Hindlimb muscle (tissue), 1 donor: ENCODE data around the gene SUCLG1. TPM values are rescaled to one million over a fixed set of nuclear protein-coding genes. Genes with fewer than 3 reads are reported as not detected.

Source experiments
- DNase-seq: peaks from one replicate; pipeline ENCODE4 v3.0.0-alpha.2; 2013
- polyA plus RNA-seq: library from polyadenylated mRNA; unstranded; fragments of 120-200 nt; gene quantifications from one replicate; pipeline ENCODE4 v1.2.1, GENCODE V29; 2013; ENCODE audit not compliant: insufficient read length

SUCLG1 gene
- polyA plus RNA-seq, 1 donor, result 71.6 TPM

DNA sequence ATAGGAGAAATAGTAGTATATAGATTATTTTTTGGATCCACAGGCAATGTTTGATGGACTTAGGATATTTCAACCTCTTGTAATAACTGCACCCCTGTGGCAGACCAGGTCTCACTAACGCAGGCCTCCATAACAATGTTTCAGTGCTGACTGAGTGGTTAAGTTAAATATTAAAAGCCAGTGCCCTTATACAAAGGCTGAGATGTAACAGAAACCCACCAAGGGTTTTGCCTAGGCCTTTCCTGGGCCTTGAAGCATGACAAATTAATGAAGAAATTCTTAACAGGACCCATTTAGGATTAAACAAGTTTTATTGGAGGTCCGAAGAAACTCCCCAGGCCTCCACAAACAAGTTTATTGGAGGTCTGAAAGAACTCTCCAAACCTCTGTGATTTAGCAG lies 1.6 kb upstream of the SUCLG1 start:
- DNase-seq, result no peak

DNA sequence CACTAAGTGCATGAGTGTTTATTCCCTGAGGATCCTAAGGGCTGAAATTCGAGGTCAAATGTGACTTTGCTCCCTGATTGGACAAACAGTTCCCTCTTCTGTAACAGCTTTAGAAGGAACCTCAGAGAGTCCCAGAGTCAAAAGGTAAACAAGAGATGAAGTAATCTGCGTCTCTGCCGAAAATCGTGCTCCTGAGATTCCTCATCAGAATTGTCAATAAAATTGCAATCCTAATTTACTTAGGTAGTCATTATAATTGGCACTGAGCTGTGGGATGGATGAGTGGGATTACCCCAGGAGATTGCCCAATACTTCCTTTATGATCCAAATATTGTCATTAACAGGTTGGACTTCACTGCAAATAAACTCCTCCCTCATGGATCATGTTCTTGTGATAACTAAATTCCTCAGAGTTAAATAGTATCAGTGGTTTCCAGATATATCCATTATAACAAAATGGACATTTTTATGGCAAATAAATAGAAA lies 907 bp upstream of the SUCLG1 start:
- DNase-seq, result no peak

DNA sequence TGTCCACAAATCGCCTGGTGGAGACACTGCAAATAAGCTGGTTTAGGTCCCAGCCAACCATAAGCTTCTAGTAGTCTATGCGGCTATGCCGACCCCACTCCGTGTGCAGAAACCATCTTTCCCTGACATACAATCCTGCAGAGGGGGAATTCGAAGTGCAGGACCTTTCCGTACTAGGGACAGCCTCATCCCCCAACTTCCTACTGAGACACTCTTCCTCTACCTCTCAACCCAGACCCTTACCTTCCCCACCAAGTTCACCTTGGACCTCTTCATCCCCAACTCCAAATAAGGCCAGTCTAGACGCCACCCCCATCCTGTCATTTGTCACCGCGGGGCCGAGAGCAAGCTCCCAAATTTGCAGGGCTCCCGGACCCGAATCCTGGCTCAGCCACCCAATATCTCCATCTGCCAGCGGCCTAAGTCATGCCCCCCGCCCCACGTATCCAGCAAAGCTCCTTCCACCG lies 496 bp downstream of the SUCLG1 start:
- no peak for DNase-seq

DNA sequence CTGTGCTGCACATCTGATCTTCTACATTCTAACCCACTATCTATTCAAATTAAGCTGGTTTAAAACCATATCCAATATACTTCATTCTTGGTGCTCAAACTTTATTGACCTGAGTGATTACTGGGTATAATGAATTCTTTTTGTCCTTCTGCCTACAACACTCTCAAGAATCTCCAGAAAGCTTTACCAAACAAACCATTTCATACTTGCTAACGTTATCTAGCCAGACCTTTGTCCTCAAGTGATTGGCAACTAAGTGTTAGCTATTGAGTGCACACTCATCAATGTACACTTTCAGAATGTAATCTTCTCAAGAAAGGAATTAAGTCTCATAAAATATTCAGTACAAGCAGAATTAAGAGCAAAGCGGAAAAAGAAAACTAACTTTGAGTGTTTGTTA lies 1.4 kb downstream of the SUCLG1 start:
- DNase-seq, result no peak

DNA sequence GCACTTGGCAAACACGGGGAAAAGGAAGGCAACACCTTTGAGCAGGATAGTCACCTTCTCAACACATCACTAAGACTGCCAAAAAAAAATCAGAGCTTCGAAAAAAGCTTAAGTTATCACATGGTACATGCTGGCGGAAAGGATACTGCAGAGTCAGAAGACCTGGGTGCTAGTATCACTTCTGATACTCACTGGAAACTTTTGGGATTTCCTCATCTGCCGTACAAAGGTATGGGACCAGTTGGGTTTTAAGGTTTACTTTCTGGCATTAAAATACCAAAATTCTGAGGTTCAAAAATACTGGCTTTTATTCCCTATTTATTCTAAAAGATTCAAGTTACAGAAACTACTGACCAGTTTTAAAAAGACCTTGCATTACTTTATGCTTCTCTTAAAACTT lies 2.9 kb downstream of the SUCLG1 start:
- DNase-seq, result no peak

DNA sequence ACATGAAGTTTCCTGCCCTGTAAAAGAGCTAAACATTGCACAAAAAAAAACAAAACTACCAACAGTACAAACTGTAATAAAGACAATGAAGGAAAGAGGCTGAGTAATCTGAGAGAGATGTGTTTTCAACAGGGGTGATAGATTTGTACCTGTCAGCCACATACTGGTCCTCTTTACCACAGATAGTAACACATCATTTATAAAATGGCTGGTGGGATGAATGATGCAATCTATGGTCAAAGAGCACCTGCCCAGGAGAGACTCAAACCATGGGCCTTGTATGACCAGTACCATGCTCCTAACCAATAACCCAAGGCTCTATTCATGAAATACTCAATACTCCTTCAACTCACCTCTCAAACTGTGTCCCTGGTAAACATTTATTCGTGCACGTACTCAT lies 4.5 kb downstream of the SUCLG1 start:
- no peak for DNase-seq

DNA sequence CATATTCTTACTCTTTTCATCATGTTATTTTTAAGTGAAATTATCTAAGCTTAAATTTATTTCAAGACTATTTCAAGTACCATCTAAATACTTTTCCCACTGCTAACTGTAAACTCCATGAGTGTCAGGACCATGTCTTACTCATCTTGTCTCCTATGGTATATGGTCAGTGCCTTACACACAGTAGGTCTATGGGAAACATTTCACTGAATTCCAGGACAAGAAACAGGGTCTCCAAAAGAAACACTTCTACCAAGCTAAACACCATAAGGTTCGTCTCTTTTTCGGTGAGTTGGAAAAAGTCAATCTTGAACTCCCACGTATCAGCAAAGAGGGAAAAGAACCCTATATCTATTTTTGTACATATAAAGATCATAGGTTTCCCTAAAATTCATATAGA lies 6.5 kb downstream of the SUCLG1 start:
- no peak for DNase-seq

DNA sequence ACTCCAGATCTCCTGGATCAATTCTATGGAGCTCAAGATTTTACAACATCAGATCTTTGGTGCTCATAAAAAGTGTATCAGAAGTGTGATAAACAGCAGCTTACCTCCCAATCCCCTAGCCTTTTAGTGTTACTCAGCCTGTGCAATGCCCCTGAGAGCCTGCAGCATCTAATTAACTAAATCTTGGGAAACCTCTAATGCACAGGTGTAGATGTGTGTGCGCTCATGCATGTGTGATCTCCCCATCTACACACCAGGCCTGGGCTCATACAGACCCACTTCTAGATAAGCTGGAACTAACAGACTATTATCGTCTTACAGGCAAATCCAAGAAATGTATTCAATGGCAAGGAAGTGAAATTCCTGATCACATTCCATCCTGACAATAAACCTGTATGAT lies 7.5 kb downstream of the SUCLG1 start:
- no peak for DNase-seq

DNA sequence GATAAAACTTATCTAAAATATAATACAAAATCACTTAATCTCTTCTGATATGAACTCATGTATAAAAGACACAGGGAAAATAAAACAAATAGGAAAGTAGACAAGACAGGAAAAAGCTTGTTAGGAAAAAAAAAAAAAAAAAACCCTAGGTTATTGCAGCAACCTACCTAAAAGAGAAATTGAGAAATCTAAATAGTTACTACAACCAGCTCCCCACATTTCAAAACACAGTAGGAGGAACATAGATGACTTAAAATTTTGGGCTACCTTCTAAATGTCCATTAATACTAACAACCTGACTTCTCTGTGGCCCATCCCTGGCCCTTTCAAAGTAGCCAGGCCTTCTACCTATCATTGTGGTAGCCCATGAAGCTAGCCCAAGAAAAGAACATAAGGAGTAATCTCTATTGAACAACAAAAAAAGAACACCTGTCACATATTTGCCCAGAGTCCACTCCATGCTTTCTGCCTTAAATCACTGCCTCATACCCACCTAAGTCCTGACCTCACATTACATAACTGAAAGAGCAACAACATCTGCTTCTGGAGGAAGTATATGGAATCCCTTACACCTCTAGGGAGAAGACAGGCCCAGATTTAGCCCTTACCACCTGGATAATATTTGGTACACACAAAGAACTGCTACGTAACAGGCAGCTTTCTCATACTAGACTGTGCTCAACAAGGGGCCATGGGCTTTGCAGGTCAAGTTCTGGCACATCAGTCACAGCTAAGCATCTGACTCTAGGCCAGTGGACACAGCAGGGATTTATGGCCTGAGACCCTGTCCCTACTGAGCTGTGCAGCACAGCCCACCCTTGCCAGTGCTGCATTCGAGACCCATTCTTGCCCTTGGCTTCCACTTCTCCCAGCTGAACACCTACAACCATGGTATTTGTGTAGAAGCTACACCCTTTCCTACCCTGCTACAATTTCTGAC lies 8.5 kb downstream of the SUCLG1 start:
- DNase-seq, result no peak

DNA sequence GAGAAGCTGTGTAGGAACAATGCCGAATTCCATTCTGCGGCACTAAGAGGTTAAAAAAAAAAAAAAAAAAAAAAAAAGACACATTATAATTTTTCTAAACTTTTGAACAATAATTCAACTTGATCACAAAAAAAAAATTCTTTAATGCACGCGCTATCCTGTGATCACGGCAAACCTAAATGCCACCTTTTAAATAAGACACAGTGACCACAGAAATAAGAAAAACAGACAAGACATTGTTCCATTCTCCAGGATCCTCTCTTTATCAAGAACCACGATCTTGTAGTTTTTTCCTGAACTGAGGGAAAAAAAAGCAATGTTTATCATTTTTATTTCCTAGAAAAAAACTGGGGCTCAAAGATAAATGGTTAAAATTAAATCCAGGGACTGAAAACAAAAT lies 9.4 kb downstream of the SUCLG1 start:
- no peak for DNase-seq

DNA sequence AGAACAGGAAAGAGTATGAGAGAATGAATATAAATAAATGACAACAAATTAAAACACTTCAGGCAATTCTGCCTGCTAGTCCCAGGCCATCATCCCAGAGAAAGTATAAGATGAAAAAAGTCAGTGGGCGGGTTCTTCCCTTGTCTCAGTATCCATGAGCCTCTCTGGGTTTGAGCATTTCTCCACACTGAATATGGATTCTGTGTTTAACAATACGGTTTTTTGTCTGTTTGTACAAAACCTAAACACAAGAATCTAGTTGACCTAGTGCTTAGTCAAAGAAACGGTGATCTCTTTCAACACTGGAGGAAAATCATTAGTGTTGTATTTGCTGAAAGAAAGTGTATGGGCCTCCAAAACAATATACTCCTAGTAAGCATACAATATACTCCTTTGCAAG lies 10.0 kb downstream of the SUCLG1 start:
- no peak for DNase-seq

DNA sequence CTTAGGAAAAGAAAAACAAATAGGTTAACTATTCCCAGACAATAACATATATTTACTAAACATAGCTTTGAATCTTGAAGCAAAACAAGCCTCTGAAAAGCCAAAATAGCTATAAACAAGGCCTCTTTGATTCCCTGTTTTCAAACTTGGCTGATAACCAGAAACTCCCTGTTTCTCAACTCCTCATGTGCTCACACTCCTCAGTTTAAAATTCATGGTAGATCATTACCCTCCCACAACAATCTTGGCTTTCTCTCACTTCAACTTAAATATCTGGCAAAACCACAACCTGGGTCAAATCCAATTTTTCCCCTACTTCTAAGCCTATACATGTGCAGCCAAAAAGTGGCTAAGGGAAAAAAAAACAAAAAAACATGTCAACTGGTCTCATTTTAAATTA lies 15.6 kb downstream of the SUCLG1 start:
- DNase-seq, result no peak

DNA sequence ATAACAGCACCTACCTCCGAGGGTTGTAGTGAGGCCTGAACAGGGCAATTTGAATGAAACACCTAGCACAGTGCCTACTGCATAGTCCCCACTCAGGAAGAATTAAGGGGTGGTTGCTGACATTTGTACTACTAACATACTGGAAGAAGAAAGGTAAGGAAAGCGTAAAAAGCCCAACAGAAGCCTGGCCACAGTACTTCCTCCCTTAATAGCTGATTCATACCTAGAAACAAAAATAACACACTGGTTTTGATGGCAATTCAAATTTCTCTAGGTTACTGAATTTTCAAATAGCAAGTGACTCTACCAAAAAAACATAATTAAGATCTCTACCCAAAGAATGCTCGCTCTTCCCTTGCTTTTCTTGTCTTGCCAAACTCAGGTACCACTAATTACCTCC lies 16.2 kb downstream of the SUCLG1 start:
- no peak for DNase-seq

DNA sequence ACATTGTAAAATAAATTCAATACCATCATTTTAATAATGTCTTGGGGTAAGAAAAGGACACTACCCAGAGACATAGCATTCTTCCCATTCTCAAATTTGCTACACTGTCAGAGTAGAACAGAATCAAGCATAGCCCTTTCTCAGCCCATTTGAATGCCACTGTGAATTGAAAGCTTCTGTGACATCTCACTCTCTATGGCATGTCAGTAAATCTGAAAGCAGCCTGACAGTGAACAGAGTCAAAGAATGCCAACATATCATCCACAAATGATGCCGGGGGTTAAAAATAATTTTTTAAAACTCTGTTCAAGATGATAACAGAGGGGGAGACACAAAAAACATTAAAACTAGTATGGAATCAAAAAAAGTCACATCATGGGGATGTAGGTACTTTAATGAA lies 17.6 kb downstream of the SUCLG1 start:
- no peak for DNase-seq

DNA sequence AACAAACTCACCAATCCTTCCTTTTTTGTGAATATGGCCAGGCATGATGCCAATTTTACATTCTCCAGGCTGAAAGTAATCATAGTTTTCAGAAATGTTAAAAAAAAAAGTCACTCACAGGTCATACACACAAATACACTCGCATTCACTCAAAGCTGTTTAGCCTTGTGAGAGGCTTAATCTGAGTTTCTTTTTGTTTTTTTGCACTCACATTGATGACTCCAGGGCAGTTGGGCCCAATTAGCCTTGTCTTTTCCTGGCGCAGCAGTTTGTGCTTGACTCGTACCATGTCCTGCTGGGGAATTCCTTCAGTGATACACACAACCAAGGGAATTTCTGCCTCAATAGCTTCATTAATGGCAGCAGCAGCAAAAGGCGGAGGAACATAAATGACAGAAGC lies 18.0 kb downstream of the SUCLG1 start:
- DNase-seq, result no peak

DNA sequence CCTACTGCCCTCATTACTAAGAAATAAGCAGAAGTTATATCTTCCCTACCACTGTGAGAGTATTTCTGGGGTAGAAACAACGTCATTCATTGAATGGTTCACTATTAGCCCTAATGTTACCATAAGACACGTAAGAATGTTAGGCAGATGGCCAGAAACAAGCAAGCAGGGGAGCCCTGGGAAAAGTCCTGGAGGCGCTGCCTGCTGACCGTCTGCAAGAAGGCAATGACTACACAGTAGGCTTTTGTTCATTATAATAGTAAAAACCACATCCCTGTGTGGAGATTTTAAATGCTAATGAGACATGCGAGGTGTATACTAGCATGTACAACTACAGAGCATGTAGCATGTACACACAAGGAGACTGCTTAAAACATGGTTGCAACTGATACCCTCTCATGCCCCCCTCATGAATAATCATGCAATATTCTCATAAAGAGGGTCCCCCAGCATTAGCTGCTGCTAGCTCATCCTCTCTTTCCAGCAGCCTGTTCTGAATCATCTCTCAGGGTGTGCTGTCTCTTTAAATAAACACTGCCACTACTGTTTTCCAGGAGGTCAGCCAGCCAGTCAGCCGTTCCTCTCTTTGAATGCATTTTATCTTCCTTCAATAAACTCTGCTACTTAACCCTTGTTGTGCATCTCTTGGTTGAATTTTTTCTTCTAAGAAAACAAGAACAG lies 23.6 kb downstream of the SUCLG1 start:
- DNase-seq, result no peak

DNA sequence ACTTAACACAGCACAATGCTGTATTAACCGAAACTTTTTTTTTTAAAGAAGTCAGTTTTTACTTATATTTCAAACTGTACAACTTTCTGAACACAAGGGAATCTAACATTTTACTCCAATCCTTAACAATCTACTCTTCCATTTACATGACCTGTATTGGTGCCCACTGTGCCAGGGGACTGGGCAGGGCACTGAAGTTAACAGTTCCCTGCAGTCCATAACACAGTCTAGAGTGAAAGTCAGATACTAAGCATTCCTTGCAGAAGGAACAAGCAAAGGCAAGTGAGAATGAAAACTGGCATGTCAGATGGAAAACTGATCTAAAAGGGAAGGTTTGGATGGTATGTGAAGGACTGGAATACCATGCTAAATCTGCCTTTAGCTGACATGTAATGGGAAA lies 29.8 kb downstream of the SUCLG1 start:
- DNase-seq, result no peak

DNA sequence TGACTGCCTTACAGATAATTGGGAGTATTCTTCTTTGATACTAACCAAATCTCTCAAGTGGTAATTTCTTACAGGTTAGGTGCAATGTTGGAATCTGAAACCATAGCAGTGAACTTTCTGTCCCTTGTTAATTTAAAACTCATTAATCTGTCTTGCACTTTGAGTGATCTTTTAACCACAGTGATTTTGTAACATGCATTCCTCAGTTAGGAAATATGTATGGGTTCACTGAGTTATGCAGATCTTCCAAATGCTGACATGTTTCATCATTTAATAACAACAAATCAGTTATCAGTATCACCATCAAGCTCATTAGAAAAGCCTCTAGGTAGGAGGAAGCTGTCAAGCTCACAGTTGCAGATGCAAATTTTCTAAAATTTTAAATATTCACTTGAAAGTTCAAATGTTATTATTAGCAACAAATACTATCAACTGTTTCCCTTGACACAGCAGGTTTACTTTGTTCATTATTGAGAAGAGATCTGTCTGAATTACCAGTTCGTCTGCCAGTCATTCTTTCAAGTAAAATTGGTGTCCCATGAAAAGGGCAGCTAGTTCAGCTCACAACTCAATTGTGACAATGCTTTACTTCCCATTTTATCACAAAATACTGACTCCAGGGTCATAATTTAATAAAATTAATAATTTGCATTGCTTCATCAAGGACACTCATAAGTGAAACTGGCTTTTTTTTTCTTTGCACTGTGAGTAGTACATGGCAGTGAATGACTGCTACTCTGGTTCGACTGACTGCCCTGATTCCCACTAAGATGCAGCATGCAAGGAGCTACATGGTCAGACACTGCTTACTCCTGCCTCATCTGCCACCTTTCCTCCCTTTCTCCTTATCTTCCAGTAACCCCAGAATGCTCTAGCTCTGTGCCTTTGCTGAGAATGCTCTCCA lies 31.6 kb downstream of the SUCLG1 start:
- DNase-seq, result no peak

DNA sequence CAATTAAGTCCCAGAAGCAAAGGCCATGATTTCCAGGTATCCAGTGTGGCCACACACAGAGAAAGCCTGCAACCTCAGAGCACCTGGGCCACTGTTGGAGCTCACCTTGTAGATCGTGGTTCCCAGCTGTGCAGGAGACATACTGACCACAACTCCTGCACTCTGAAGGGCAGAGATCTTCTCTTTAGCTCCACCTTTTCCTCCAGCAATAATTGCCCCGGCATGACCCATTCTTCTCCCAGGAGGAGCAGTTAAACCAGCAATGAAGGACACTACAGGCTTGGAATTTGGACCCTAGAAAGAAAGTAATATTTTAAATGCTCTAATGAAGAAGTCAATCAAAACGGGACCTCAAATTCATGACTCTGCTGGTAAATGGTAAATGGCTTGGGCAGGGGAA lies 33.8 kb downstream of the SUCLG1 start:
- DNase-seq, result no peak

DNA sequence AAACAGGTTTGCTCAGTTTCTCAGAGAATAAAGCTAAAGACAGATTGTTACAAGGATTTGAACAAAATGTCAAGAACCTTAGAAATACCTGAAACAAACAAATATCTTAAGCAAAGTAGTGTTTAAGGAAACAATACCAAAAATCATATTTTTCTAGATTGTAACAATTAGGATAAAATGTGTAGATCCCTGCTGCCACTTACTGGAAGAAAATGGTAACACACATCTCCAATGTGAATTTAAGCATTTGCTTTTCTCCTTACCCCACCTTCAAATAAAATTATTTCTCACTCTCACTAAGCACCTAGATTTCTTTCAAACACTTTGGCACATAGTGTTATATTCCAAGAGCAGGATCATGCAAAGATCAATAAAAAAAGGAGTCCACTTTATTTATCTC lies 34.9 kb downstream of the SUCLG1 start:
- no peak for DNase-seq

DNA sequence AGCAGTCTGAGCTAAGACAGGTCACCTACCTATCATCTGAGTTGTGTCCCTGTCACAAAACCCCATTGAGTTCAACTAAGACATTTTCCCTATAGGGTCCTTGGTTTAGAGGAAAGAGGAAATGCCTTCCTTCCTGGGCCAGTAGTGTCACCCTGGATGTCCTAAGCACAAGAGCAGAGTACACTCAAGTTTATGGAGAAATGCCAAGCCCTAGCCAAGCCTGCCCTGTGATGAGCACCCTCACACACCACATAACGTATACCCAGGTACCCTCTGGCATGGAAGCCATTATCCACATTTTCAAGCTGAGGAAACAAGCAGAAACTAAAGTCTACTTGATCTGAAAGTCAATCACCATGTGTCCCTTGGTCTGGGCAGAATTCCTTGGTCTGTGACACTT lies 37.3 kb downstream of the SUCLG1 start:
- DNase-seq, result no peak

DNA sequence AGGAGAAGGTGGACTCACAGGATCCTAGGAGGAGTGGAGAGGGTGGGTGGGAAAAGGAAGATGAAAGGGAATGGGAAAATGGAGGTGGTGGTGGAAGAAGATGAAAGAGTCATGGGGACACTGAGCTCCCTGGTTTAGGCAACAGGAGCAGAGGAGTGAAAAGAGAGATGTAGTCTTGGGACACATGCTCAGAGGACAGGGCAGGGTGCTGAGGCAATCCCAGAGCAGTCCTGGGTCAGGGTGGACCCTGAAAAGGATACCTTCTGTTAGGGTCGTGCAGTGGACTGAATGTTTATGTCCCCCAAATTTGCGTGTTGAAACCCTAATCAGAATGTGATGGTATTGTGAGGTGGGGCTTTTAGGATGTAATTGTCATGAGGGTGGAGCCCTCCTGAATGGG lies 37.9 kb downstream of the SUCLG1 start:
- DNase-seq, result no peak
